WI38 (cell line): Measurements from ENCODE around the gene GPR17.
A peak's percentile ranks its signal among the peaks of the same experiment; 100 is the strongest.

Experiments used
- H3K4me3 ChIP-seq: 2 replicates; pipeline ENCODE4 v1.5.1; 2011; ENCODE audit warnings: low read depth, mild to moderate bottlenecking, control low read depth, low read length
- CTCF ChIP-seq: IDR thresholded peaks from 2 replicates; pipeline ENCODE4 v1.5.1; 2012; ENCODE audit warnings: low read depth, mild to moderate bottlenecking, control low read depth, low read length

The GPR17 gene

DNA sequence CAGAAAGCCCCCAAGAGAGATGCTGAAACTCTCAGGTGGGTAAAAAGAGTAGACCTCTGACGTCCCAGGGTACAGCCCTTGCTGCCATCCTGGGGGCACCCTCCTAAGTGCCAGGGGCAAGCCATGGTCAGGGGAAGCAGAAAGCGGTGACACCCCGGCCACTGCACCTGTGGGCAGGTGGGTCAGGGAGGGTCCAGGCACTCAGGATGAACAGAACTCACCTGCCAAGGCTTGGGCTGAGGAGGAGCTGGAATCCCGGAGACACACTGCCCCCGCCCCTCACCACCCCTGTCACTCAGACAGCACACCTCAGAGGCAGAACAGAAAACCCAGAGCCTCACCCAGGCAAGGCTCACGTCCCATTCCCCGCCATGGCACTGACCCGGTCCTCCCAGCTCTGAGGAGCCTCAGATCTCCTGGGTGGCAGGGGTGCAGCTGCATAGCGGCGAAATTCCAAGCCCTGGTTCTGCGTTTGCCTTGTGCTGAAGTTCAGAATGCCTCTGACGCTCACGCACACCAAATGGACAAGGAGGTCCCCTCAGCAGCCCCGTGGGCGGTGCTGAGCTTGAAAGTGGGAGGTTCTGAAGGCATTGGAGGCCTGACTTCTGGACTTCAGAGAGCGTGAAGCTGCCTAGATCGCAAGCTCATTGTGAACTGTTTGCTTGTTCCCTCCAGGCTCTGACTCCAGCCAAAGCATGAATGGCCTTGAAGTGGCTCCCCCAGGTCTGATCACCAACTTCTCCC lies 4.3 kb downstream of the GPR17 start:
- TF ChIP-seq CTCF: peak; percentile 1; the same call in 1 of the 2 replicates
- H3K4me3 ChIP-seq: no peak overlapping the region

DNA sequence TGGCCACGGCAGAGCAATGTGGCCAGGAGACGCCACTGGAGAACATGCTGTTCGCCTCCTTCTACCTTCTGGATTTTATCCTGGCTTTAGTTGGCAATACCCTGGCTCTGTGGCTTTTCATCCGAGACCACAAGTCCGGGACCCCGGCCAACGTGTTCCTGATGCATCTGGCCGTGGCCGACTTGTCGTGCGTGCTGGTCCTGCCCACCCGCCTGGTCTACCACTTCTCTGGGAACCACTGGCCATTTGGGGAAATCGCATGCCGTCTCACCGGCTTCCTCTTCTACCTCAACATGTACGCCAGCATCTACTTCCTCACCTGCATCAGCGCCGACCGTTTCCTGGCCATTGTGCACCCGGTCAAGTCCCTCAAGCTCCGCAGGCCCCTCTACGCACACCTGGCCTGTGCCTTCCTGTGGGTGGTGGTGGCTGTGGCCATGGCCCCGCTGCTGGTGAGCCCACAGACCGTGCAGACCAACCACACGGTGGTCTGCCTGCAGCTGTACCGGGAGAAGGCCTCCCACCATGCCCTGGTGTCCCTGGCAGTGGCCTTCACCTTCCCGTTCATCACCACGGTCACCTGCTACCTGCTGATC lies 4.9 kb downstream of the GPR17 start:
- no peak for TF ChIP-seq CTCF
- H3K4me3 ChIP-seq: no peak overlapping the region

DNA sequence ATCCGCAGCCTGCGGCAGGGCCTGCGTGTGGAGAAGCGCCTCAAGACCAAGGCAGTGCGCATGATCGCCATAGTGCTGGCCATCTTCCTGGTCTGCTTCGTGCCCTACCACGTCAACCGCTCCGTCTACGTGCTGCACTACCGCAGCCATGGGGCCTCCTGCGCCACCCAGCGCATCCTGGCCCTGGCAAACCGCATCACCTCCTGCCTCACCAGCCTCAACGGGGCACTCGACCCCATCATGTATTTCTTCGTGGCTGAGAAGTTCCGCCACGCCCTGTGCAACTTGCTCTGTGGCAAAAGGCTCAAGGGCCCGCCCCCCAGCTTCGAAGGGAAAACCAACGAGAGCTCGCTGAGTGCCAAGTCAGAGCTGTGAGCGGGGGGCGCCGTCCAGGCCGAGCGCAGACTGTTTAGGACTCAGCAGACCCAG lies 5.4 kb downstream of the GPR17 start:
- TF ChIP-seq CTCF: no peak
- H3K4me3 ChIP-seq: no peak overlapping the region

DNA sequence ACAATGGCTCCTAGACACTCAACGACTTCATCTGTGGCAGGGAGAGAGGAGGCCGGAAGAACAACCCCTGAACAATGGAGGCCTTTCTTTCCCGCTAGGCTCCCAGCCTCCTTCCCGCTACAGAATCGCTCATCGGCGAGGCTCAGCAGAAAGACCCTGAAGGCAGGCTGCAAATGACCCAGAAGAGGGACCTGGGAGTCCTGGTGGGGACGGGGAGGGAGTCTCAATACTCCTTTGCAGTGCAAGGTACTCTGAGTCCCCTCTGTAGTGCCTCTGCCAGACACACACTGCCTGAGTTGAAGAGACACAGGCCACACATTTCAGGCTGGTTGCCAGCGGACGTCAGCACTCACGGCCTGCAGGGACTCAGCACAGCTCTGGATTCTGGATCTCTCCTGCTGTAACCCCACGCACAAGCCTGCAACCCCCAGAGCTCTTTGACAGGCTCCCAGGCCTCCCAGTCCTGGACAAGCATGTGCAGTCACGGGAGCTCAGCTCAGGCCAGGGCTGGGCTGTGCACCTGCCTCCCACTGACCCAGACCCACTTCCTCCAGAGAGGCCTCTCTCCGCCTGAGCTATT lies 6.1 kb downstream of the GPR17 start:
- H3K4me3 ChIP-seq: no peak overlapping the region
- TF ChIP-seq CTCF: no peak

- TF ChIP-seq CTCF: no peak
- H3K4me3 ChIP-seq: no peak overlapping the region
Measured at GRCh38 chr2:127652786-127653357, 6.9 kb downstream of the GPR17 start.

GRCh38 chr2:127653421-127654083 lies 7.6 kb downstream of the GPR17 start:
- no peak for TF ChIP-seq CTCF
- no peak overlapping the region for H3K4me3 ChIP-seq
